HG03342 (cell line): ENCODE measurements around the gene ZP2.
"Not testable (repeated sequence)": the region's sequence is repeated elsewhere in the genome, so short reads cannot be mapped to it uniquely, and the experiment has no call there.

Experiments
- ATAC-seq: cut with Tn5 transposase; IDR thresholded peaks from one replicate; pipeline ENCODE4 v1.9.1; 2021; ENCODE audit warnings: mild to moderate bottlenecking, moderate library complexity; ENCODE audit not compliant: unreplicated experiment

Gene ZP2

GRCh38 chr16:21153124-21153729, 58.1 kb downstream of the ZP2 start:
- not testable (repeated sequence) for ATAC-seq

GRCh38 chr16:21152160-21153030, 59.0 kb downstream of the ZP2 start:
- ATAC-seq: not testable (repeated sequence)

GRCh38 chr16:21150375-21151001, 60.9 kb downstream of the ZP2 start, which contains the start of gene DNAH3:
TSS of gene DNAH3 (minus strand) at chr16:21150846. CDS start at chr16:21150319, 527 bp downstream.
- no peak for ATAC-seq
